Fibroblast of the conjunctiva (primary cell): ENCODE measurements around the gene PPBP.

Experiments used
- DNase-seq: peaks from one replicate; pipeline ENCODE4 v3.0.0-alpha.2; 2010; ENCODE audit warnings: low read depth

The PPBP gene

GRCh38 chr4:73988061-73988460, at the start of gene PPBP:
PPBP (minus strand) TSS chr4:73988190; CDS start chr4:73988103, 87 bp downstream.
- no peak for DNase-seq

- DNase-seq: no peak
Measured at GRCh38 chr4:74037076-74037955, 49.3 kb upstream of the PPBP start.

- DNase-seq: no peak
Measured at GRCh38 chr4:74033739-74034138, 45.7 kb upstream of the PPBP start.

DNA sequence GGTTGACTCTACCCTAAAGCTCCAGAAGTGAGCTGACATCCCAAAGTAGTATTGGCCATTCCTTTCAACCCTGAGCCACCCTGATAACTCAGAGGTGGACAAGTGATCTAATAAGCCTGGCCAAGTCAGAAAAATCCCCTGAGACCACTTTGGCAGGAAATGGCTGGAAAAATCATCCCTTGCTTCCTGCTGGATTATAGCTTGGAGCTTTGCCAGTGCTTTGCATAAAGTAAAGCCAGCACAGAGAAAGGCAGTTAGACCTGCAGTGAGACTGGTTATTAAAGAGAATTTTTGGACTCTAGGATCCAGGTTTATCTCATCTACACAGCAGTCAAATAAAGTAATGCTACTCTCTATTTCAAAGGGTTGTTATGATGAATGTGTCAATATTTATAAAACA, 44.1 kb upstream of the PPBP start:
- DNase-seq: no peak

DNA sequence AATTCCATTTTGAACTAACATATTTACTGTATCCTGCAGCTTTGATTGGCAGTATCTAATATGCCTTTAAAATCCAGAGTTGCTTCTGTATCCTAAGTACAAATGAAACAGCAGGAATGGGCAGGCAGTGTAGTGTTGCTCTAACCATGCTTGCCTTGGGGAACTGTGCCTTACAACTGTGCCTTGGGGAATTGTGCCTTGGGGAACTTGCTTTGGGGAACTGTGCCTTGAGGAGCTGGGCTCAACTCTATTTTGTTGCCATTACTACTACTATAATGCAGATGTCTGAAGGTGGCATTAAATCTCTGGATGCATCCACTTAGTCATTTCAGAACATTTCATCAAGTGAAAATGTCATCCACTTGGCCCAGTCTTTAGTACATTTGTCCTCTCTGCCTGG, 43.6 kb upstream of the PPBP start:
- DNase-seq: no peak

DNA sequence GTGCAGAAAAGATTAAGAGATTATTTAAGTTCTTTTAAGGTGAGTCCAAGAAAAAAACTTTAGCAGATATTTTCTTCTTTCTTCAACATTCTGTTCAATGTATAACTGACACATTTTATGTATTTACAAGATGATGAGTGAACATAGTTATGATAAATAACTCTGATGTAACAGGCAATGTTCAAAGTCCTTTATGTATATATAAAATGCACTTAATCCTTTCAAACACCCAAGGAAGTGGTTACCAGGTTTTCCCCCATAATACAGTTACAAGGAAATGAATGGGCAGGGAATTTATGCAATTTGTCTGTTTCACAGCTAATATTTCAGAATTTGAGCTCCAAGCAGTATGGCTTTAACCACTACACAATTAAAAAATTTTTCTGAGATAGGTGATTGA, 42.3 kb upstream of the PPBP start:
- DNase-seq: no peak

- no peak for DNase-seq
Measured at GRCh38 chr4:74028504-74028903, 40.5 kb upstream of the PPBP start.

DNA sequence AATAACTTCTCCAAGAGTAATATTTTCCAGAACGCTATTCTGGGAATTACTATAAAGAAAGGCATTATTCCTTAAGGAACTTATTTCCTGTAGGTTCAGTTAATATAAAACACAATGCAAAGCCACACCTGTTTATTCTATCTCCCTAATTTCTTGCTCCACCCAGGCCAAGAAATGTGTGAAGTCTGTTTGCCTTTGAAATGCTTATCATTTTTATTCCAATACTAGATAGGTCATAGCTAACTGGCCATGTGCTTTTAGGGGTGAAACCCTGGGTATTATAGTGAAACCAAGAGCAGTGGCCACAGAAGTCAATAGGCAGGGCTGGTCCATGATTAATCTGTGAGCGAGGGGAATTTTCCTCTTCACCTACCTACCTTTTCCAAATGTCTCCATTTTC, 35.7 kb upstream of the PPBP start:
- no peak for DNase-seq

GRCh38 chr4:74021601-74022000, 33.6 kb upstream of the PPBP start:
- no peak for DNase-seq

- DNase-seq: no peak
Measured at GRCh38 chr4:74018771-74019170, 30.8 kb upstream of the PPBP start.

DNA sequence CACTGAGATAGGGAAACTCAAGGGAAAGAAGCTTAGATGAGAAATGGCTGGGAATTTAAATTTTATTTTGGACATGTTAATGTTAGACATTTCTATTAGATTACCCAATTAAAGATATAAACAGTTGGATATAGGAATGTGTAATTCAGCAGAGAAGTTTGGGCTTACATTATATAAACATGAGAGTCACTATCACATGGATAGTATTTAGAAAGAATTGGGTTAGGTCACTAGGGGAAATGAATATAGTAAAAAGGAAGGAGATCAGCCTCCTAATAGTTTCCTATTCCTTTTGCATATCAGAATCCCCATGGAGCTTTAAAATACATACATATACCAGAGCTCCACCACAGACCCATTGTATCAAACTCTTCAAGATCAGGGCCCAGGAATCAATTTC, 30.1 kb upstream of the PPBP start:
- DNase-seq: no peak

GRCh38 chr4:74016068-74016467, 28.1 kb upstream of the PPBP start:
- no peak for DNase-seq

DNA sequence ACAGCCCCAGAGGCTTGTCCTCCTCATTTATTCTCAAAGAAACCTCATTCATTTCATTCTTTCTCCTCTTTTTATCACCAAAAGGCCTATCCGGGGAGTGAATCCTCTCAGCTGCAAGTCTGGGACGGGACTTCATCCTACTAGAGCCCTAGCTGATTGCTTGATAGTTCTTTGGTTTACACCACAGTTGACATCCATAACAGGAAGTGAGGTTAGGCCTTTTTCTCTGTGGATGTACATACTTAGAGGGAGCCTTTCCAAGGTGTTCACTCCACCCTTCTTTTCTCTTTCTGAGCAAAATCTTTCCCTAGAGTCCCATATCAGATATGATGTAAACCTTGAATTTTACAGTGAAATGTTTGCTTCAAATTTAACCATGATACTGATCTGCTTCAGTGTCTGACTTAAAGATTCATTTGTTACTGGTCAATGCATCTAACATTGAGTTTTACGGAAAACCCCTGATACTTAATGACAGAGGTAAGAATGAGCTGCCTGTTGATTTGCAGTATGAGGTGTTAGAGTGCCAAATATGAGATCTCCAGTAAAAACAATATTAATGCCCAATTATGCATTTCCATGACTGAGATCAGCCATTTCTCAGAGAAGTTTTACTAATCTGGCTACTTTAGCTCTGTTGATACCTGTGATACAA, 27.3 kb upstream of the PPBP start:
- no peak for DNase-seq

DNA sequence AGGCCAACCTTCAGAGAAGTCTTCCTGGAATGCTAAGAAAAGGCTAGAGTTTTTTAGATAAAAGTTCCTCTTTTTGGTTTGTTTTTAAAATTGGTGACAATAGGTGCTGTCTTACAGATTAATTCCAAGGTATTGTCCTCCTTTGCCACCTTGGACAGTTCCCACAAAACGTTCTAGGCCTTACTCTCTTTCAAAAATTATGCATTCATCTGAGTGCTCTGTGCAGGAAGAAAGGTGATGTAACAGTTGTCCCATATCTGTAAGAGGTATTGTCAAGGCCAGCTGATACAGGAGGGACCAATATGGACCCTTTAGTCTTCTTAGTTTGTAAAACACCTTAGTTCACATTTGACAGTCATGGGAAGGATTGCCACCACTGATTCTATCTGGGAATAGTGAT, 26.3 kb upstream of the PPBP start:
- DNase-seq: no peak

- no peak for DNase-seq
Measured at GRCh38 chr4:74013264-74013663, 25.3 kb upstream of the PPBP start.

DNA sequence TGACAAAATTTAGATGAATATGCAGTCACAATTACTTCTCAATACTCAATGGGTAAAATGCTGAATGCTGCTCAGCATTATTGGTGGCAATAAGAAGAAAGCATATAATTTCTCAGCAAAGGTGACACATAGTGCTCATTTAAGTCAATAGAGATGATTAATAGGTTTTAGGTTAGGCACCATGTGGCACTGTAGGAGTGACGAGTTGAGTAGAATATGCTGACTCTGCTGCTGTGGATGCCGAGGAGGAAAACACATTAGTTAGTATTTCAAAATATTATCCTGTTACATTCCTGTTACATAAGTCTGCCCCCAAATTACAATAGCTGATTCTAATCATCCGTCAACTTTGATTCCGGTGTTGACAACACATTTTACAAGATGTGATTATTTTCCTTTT, 24.1 kb upstream of the PPBP start:
- no peak for DNase-seq

GRCh38 chr4:74009307-74009706, 21.3 kb upstream of the PPBP start:
- no peak for DNase-seq

DNA sequence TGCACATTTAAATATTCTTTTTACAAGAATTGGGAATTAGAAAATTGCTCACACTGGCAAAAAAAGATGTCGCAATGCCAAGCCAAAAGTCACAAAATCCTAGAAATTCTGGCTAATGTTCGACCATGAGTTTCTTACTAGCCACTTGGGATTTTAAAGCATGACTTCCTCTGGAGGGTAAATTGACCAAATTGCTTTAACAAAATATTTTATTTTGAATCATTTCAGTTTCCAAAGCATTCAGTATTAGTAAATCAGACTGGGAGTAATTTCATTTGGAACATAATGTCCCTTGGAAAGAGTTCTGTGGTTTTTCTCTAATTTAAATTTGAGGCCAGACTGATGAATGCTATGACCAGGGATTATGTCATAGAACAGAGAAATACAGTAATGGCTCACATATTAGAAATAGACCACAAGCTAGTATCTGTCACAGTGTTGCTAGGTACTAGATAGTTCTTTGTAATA, 18.1 kb upstream of the PPBP start:
- DNase-seq: peak; percentile 28

GRCh38 chr4:74005528-74005927, 17.5 kb upstream of the PPBP start:
- no peak for DNase-seq

GRCh38 chr4:74004668-74005067, 16.7 kb upstream of the PPBP start:
- DNase-seq: no peak

DNA sequence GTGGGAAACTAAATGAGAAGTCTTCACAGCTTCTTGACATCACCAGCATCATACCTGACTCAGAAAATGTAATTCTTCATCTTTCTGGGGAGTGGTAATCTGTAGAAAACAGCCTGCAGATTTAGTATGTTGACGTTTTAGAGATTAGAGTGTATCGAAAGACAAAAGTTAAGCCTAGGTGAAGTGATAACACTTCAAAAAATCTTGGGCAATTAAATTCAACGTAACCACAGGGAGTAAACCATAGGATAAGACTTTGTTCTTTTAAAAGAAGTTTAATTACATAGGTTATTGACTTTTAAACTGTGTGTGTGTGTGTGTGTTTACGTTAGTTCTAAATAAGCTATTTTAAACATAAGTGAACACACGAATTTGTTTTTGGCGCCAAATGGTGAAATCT, 12.3 kb upstream of the PPBP start:
- no peak for DNase-seq

- DNase-seq: peak; percentile 60
Measured at GRCh38 chr4:73998040-73999011, 10.3 kb upstream of the PPBP start, which contains the start of gene CXCL5. CXCL5 (minus strand) TSS chr4:73998677; CDS start chr4:73998581, 96 bp downstream.
